Naive thymus-derived CD4-positive, alpha-beta T cell (primary cell): ENCODE measurements around the gene MBOAT2. TPM values are rescaled to one million over a fixed set of nuclear protein-coding genes. Genes with fewer than 3 reads are reported as not detected.
"Not testable (repeated sequence)": the region's sequence is repeated elsewhere in the genome, so short reads cannot be mapped to it uniquely, and the experiment has no call there.

Experiments
- ATAC-seq: fragments of 150-1000 bp; cut with Tn5 transposase; 2 replicates; pipeline ENCODE4 v1.10.0; 2021; ENCODE audit warnings: mild to moderate bottlenecking, moderate library complexity
- CTCF ChIA-PET: fragments of 350-600 bp; sonication (Branson Sonifier 250); formaldehyde crosslinking; loops from one replicate; lab custom pipeline; 2021; ENCODE audit warnings: antibody characterized with exemption; lab: Charles Lee
- POLR2A ChIA-PET: fragments of 350-600 bp; sonication (Branson Sonifier 250); formaldehyde crosslinking; loops from one replicate; lab custom pipeline; 2021; ENCODE audit warnings: antibody characterized with exemption, inconsistent platforms; lab: Charles Lee
- DNase-seq, 9 donors: peaks; one replicate each; pipeline versions ENCODE4 v3.0.0 to v3.0.0-alpha.2; 2020 to 2022; ENCODE audit warnings: mixed read lengths in 1 of 9
- H3K27ac ChIP-seq: one replicate; pipeline ENCODE4 v1.7.0; 2013; ENCODE audit warnings: mild to moderate bottlenecking, low read depth, low read length, moderate library complexity
- H3K27me3 ChIP-seq, 2 donors: one replicate each; pipeline ENCODE4 v1.7.0; 2013; ENCODE audit warnings: low read length in 2 of 2, mild to moderate bottlenecking in 2 of 2, moderate library complexity in 2 of 2; ENCODE audit not compliant: control insufficient read depth in 2 of 2, insufficient read depth in 2 of 2
- H3K36me3 ChIP-seq, 3 experiments: 1 replicate in 2 of 3; 2 replicates in 1 of 3; pipeline ENCODE4 v1.7.0; 2013; ENCODE audit warnings: low read length in 3 of 3, mild to moderate bottlenecking in 3 of 3, moderate library complexity in 1 of 3; ENCODE audit not compliant: insufficient read depth in 3 of 3, control insufficient read depth in 2 of 3
- H3K4me1 ChIP-seq, 2 donors: one replicate each; pipeline ENCODE4 v1.7.0; 2013; ENCODE audit warnings: low read length in 2 of 2, mild to moderate bottlenecking in 2 of 2, moderate library complexity in 1 of 2; ENCODE audit not compliant: control insufficient read depth in 2 of 2, insufficient read depth in 2 of 2
- H3K4me3 ChIP-seq: 2 replicates; pipeline ENCODE4 v1.7.0; 2013; ENCODE audit warnings: mild to moderate bottlenecking, low read length
- H3K9me3 ChIP-seq, 3 experiments: 1 replicate in 2 of 3; 2 replicates in 1 of 3; pipeline ENCODE4 v1.7.0; 2013; ENCODE audit warnings: low read length in 3 of 3; ENCODE audit not compliant: control insufficient read depth in 2 of 3
- H3K27ac Mint-ChIP-seq, 9 donors: one replicate each; pipeline ENCODE4 v1.8.0; 2020 to 2022; ENCODE audit warnings: mixed read lengths in 9 of 9, mild to moderate bottlenecking in 8 of 9, moderate library complexity in 5 of 9, inconsistent platforms in 2 of 9
- H3K27me3 Mint-ChIP-seq, 5 donors: one replicate each; pipeline ENCODE4 v1.8.0; 2021 to 2022; ENCODE audit warnings: mixed read lengths in 5 of 5, mild to moderate bottlenecking in 1 of 5
- H3K36me3 Mint-ChIP-seq, 5 donors: one replicate each; pipeline ENCODE4 v1.8.0; 2020 to 2022; ENCODE audit warnings: mixed read lengths in 5 of 5, mild to moderate bottlenecking in 3 of 5, inconsistent platforms in 1 of 5
- H3K4me1 Mint-ChIP-seq, 7 donors: one replicate each; pipeline ENCODE4 v1.8.0; 2020 to 2022; ENCODE audit warnings: mixed read lengths in 7 of 7, mild to moderate bottlenecking in 3 of 7, inconsistent platforms in 1 of 7
- H3K4me3 Mint-ChIP-seq, 10 donors: one replicate each; pipeline ENCODE4 v1.8.0; 2020 to 2022; ENCODE audit warnings: mild to moderate bottlenecking in 10 of 10, mixed read lengths in 10 of 10, moderate library complexity in 6 of 10, inconsistent platforms in 2 of 10
- H3K9me3 Mint-ChIP-seq, 11 donors: one replicate each; pipeline ENCODE4 v1.8.0; 2020 to 2022; ENCODE audit warnings: mixed read lengths in 11 of 11, mild to moderate bottlenecking in 4 of 11, inconsistent platforms in 1 of 11, moderate library complexity in 1 of 11
- intact Hi-C, 2 donors: fragments of 100-400 bp; cut with micrococcal nuclease; formaldehyde crosslinking; loops; one replicate each; pipeline ENCODE4 v1.15.1; 2023
- polyA plus RNA-seq, 2 donors: library from polyadenylated mRNA; unstranded; fragments of 300-500 nt; fragmentation: Illumina TruSeq; gene quantifications; one replicate each; pipeline ENCODE4 v1.2.3, GENCODE V29; 2021
- total RNA-seq, 6 experiments: library from RNA in 5 of 6; stranded (reverse) in 5 of 6; gene quantifications; 1 replicate in 5 of 6; 2 replicates in 1 of 6; pipeline ENCODE4 v1.2.3 and lab custom pipeline; 2021 to 2026

MBOAT2 gene
- total and polyA plus RNA-seq, 7 experiments from 2014 or later = 0.90 to 6.0 (median 1.9) TPM

GRCh38 chr2:8895087-8895912 is 108.2 kb downstream of the MBOAT2 start:
- H3K4me3 ChIP-seq, H3K36me3 ChIP-seq, H3K27ac ChIP-seq, CTCF ChIA-PET, H3K4me1 ChIP-seq, H3K27me3 ChIP-seq, H3K4me3 Mint-ChIP-seq, DNase-seq, H3K27me3 Mint-ChIP-seq, H3K9me3 ChIP-seq, H3K36me3 Mint-ChIP-seq, H3K27ac Mint-ChIP-seq, POLR2A ChIA-PET, ATAC-seq, H3K4me1 Mint-ChIP-seq, intact Hi-C loops: not testable (repeated sequence)
- H3K9me3 Mint-ChIP-seq = peaks cover 0 to 25% (median 4%) of the 10 kb centered on the region in 11 donors

- no peak overlapping the region for H3K4me3 Mint-ChIP-seq
- ATAC-seq = no peak
These were observed 109.3 kb downstream of the MBOAT2 start for GRCh38 chr2:8893978-8894820.

GRCh38 chr2:8893474-8893873 is 110.0 kb downstream of the MBOAT2 start:
- peaks cover 0 to 25% (median 4%) of the 10 kb centered on the region in 11 donors for H3K9me3 Mint-ChIP-seq
- no peak overlapping the region for H3K4me3 ChIP-seq
- H3K4me3 Mint-ChIP-seq = no peak overlapping the region
- no peak for DNase-seq
- H3K27me3 Mint-ChIP-seq = no peaks in the 10 kb centered on the region
- ChIA-PET CTCF (interaction anchor here (0.5 kb wide), 1 partner anchor 666 kb away, joined by 5 read pairs; no protein-coding TSS in a partner anchor), POLR2A (no interaction called here)
- no peaks in the 10 kb centered on the region for H3K9me3 ChIP-seq
- H3K36me3 ChIP-seq = no peaks in the 10 kb centered on the region
- no peaks in the 10 kb centered on the region for H3K4me1 Mint-ChIP-seq
- peaks cover 0 to 5% (median 0%) of the 10 kb centered on the region in 5 donors for H3K36me3 Mint-ChIP-seq
- intact Hi-C loops = no loop called here
- no peaks in the 10 kb centered on the region for H3K27me3 ChIP-seq
- no peak overlapping the region for H3K27ac ChIP-seq
- H3K4me1 ChIP-seq = no peaks in the 10 kb centered on the region
- H3K27ac Mint-ChIP-seq = no peak overlapping the region
- ATAC-seq = no peak

More at GRCh38 chr2:8893978-8894820, 109.3 kb downstream of the MBOAT2 start:
- no peak overlapping the region for H3K27ac ChIP-seq
- DNase-seq = no peak
- Mint-ChIP-seq H3K36me3 (peaks cover 0 to 5% (median 0%) of the 10 kb centered on the region in 5 donors), H3K9me3 (peaks cover 0 to 25% (median 4%) of the 10 kb centered on the region in 11 donors), H3K27me3 (no peaks in the 10 kb centered on the region), H3K4me1 (no peaks in the 10 kb centered on the region), H3K27ac (no peak overlapping the region)
- no peaks in the 10 kb centered on the region for H3K4me1 ChIP-seq
- ChIA-PET CTCF (no interaction called here), POLR2A (no interaction called here)
- intact Hi-C loops = no loop called here
- no peaks in the 10 kb centered on the region for H3K9me3 ChIP-seq
- no peaks in the 10 kb centered on the region for H3K36me3 ChIP-seq
- no peaks in the 10 kb centered on the region for H3K27me3 ChIP-seq
- no peak overlapping the region for H3K4me3 ChIP-seq

GRCh38 chr2:8892111-8892510 is 111.4 kb downstream of the MBOAT2 start:
- POLR2A ChIA-PET = no interaction called here
- DNase-seq = no peak
- H3K9me3 Mint-ChIP-seq = peaks cover 0 to 25% (median 4%) of the 10 kb centered on the region in 11 donors

GRCh38 chr2:8889978-8890377 is 113.5 kb downstream of the MBOAT2 start:
- H3K4me3 Mint-ChIP-seq = no peak overlapping the region
- Histone ChIP-seq H3K4me1 (no peaks in the 10 kb centered on the region), H3K9me3 (no peaks in the 10 kb centered on the region), H3K36me3 (no peaks in the 10 kb centered on the region), H3K4me3 (no peak overlapping the region), H3K27me3 (no peaks in the 10 kb centered on the region), H3K27ac (no peak overlapping the region)
- ChIA-PET CTCF (no interaction called here), POLR2A (no interaction called here)
- H3K4me1 Mint-ChIP-seq = peaks cover 0 to 4% (median 0%) of the 10 kb centered on the region in 7 donors
- intact Hi-C loops = no loop called here
- no peak overlapping the region for H3K27ac Mint-ChIP-seq
- H3K36me3 Mint-ChIP-seq = peaks cover 0 to 4% (median 0%) of the 10 kb centered on the region in 5 donors
- peaks cover 0 to 10% (median 0%) of the 10 kb centered on the region in 11 donors for H3K9me3 Mint-ChIP-seq
- DNase-seq (no peak), ATAC-seq (no peak)
- H3K27me3 Mint-ChIP-seq = no peaks in the 10 kb centered on the region

More at GRCh38 chr2:8892111-8892510, 111.4 kb downstream of the MBOAT2 start:
- no peak overlapping the region for H3K4me3 Mint-ChIP-seq
- no peak overlapping the region for H3K27ac Mint-ChIP-seq
- H3K4me1 Mint-ChIP-seq = no peaks in the 10 kb centered on the region
- Histone ChIP-seq H3K36me3 (no peaks in the 10 kb centered on the region), H3K27me3 (no peaks in the 10 kb centered on the region), H3K4me1 (no peaks in the 10 kb centered on the region), H3K4me3 (no peak overlapping the region), H3K27ac (no peak overlapping the region), H3K9me3 (no peaks in the 10 kb centered on the region)
- peaks cover 0 to 5% (median 0%) of the 10 kb centered on the region in 5 donors for H3K36me3 Mint-ChIP-seq
- intact Hi-C loops = no loop called here
- no peaks in the 10 kb centered on the region for H3K27me3 Mint-ChIP-seq
- CTCF ChIA-PET = no interaction called here
- ATAC-seq = no peak

GRCh38 chr2:8888963-8889362 is 114.5 kb downstream of the MBOAT2 start:
- H3K36me3 Mint-ChIP-seq = peaks cover 0 to 2% (median 0%) of the 10 kb centered on the region in 5 donors
- DNase-seq = no peak
- POLR2A ChIA-PET = no interaction called here
- Histone ChIP-seq H3K27ac (no peak overlapping the region), H3K36me3 (no peaks in the 10 kb centered on the region), H3K4me3 (no peak overlapping the region), H3K9me3 (no peaks in the 10 kb centered on the region), H3K4me1 (no peaks in the 10 kb centered on the region), H3K27me3 (no peaks in the 10 kb centered on the region)
- H3K27ac Mint-ChIP-seq = no peak overlapping the region
- no peak overlapping the region for H3K4me3 Mint-ChIP-seq
- intact Hi-C loops = no loop called here
- H3K4me1 Mint-ChIP-seq = peaks cover 0 to 4% (median 0%) of the 10 kb centered on the region in 7 donors
- no peaks in the 10 kb centered on the region for H3K27me3 Mint-ChIP-seq
- no peak for ATAC-seq
- CTCF ChIA-PET = no interaction called here
- H3K9me3 Mint-ChIP-seq = no peaks in the 10 kb centered on the region
